HG02763 (cell line): ENCODE results near the gene FGFR3.
"Not testable (repeated sequence)": the region's sequence is repeated elsewhere in the genome, so short reads cannot be mapped to it uniquely, and the experiment has no call there.

ENCODE experiments used
- ATAC-seq: cut with Tn5 transposase; IDR thresholded peaks from one replicate; pipeline ENCODE4 v1.9.1; 2021; ENCODE audit warnings: mild to moderate bottlenecking, moderate library complexity; ENCODE audit not compliant: unreplicated experiment

FGFR3 gene

DNA sequence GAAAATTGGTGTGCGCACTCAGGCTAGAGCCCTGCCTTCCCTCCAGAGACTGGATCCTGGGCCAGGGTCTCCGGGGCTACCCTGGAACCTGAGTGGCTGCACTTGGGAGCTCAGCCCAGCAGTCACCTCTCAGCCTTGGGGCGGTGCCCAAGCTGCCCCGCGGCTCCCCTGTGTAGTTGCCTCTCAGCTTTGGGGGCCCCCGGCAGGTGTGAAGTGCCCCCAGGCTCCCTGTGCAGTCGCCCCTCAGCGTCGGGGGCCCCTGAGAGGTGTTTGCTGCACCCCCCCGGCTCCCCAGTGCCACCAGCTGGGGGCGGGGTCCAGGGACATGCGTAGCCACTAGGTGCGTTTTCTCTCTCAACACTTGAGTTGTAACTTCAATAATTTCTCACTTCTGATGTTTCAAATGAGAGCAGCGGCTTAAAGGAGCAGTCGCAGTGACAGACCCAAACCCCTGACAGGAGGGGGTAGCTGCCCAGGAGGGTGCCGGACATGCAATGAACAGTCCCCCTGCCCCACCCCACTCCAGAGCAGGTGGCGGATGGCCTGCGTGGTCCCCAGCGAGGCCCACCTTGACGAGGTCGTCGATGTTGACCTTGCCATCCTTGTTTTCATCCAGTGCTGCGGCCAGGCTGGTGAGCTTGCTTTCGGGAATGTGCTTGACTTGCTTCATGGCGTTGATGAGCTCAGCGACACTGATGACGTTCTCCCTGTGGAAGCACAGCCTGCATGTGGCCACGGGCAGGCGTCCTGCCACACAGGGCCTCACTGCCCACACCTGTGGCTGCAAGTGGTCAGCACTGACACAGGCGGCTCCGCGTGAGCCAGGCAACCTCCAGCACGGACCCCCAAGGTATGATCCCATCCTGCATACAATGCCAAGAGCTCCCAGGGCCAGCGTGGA, 22.3 kb downstream of the FGFR3 start:
- no peak for ATAC-seq

DNA sequence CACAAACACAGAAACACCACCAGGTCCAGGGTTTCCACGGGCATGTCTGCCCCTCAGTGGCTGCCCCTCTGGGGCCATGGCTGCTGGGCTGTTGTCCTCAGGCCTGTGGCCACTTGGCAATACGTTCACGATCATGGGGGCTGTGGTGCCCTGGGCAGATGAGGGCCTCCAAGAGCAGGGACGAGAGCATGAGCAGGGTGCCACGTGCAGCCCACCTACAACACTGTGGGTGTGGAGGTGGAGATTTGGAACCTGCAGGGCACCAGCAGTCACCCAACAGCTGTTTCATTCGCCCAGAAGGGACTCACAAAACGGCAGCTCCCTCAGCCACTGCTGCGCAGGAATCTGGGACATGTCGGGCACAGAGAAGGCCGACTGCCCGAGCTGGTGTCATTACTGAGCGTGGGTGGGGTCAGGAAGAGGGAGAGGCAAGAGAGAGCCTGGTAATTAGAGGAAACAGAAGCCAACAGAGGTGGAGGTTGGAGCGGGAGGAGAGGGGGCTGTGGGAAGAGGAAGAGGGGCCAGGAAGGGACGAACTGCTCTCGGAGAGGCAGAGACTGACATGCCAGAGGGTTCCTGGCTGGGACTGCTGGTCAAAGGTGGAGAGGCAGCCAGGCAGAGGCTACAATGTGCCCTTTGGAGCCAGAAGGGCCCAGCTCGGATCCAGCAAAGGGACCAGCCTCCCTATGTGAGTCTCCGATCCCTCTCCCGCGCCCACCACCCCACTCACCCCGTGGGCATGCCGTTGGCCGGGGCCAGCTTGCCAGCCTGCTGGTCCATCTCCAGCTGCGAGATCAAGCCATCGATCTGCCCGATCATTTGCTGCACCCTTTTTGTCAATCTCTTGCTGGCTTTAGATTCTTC, 23.1 kb downstream of the FGFR3 start:
- no peak for ATAC-seq

DNA sequence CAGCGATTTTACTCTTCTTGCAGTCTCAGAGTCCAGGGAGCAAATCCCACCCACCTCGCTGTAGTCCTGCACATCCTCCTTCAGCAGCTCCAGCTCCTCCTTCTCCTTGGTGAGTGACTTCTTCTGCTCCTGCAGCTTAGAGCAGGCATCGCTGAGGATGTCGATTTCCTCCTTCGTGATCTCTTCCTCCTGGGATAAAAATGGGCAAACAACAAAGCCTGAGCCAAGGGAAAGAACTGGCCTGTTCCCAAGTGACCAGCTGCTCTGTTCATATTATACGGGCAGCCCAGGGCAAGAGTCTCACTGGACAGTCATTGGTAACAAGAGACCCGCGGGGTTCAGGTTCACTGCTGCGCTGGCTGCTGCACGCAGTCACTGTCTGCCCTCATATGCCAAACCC, 26.2 kb downstream of the FGFR3 start:
- ATAC-seq = no peak

DNA sequence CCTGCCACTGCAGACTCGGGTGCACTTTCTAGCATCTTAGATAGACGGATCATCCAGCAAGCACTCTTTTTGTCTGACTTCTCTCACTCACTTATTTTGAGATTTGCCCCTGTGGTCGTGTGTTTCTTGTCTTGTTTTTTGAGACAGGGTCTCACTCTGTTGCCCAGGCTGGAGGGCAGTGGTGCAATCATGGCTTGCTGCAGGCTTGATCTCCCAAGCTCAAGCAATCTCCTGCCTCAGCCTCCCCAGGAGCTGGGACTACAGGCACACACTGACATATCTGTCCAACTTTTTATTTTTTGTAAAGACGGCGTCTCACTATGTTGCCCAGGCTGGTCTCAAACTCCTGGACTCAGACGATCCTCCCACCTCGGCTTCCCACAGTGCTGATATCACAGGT, 26.7 kb downstream of the FGFR3 start:
- no peak for ATAC-seq

DNA sequence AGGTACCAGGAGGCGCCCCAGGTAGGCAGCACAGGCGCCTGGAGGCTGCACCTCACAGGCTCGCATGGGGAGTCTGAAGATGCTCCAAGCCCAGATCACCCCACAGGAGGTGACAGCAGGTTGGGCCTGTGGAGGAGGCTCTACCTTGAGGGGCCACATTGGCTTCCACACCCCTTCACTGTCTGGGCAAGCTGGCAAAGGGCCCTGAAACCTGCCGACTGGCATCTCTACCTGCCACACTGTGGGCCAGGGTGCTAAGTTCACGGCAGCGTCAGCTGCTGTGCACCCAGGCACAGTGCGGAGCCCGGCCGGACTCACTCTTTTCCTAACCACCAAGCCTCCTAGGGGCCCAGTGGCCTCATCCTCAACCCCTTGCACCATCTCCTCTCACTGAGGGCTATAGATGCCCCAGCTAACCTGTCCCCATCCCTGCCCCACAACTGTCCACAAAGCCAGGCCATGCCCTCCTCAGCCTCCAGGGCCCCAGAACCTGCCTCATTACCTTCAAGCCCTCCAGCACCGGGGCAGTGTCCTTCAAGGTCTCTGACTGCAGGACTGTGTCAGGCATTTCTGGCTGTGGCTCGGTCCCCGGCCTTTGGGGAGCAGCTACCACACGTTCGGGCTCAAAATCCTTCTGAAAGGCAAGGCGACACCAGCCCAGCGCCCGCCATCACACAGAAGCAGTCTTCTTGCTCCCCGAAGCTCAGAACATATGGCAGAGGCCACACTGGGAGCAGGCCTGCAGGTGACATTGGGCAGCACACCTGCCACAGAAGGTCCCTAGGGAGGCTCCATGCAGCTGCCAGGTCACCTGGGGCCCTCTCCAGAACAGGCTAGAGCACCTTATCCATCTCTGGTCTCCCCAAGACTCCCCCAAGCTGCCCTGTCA, 28.8 kb downstream of the FGFR3 start:
- no peak for ATAC-seq

DNA sequence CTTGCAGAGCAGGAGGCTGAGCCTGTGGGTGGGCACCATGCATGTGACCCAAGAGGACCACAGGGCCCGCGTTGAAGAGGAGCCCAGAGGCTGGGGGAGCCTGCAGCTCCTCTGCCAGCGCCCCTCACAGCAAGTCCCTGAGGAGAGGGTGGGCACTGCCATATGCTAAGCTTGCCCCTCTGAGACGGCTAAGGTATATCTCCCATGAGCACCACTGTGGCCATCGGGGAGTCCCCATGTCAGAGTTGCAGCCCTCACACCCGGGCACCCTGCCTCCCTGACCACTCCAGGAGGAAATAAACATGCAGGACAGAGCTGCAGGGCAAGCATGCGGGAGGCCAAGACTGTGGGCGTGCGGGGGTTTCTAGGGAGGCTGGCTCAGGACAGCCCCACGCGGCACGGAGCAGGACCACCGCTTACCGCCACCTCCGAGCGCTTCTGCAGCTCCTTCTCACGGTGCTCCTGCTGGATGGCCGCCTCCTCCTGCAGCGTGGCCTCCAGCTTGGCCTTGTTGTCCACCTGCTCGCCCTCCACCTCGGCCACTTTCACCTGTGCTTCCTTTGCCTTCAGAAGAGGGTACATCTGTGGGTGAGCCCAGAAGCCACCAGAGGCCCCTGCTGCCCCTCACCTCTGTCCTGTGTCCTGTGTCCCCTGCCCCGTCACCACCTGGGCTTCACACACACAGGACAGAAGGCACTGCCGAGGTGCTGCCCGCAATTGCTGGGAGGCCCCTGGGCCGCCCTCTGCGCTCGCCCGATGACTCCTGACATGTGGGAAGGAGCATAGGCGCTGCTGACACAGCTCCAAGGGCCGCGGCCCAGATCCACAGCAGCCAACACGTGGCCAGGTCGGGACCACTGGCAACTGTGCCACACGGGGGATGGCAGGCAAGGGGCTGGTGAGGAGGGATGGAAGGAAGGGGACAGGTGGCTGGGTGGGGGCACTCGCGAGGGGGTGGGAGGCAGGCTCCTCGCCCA, 29.8 kb downstream of the FGFR3 start:
- ATAC-seq = no peak

DNA sequence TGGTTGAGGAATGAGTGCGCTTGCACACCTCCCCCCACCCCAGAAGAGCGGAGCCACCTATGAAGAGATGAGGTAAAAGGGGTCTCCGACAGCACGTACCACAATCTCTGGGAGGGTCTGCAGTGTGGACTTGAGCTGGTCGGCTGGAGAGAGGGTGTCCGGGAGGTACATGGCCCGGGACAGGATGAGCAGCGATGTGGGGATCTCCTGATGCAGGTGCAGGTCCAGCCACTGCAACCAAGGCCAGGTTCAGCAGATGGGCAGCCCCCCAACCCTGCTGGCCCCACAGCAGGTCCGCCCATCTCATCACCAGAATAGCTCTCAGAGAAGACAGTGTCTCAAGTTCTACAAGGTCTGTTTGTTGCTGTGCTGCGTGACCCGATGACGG, 30.4 kb downstream of the FGFR3 start:
- ATAC-seq = no peak

DNA sequence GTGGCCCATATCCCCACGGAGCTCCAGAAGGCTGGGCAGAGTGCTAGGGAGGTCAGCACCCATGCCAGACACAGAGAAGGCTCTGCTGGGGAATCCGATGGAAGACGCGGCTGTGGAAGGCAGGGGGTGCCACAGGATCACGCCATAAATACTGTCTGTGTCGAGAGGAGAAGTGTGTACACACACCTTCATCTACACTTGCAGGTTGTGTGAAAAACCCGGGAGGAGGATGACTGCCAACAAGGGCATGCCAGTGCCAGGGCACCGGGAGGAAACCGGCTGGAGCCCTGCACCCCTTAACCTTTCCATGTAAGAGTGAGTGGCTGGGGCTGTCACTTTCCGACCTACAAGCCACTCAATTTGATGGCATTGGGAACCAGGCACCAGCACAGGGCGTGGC, 31.7 kb downstream of the FGFR3 start:
- no peak for ATAC-seq

DNA sequence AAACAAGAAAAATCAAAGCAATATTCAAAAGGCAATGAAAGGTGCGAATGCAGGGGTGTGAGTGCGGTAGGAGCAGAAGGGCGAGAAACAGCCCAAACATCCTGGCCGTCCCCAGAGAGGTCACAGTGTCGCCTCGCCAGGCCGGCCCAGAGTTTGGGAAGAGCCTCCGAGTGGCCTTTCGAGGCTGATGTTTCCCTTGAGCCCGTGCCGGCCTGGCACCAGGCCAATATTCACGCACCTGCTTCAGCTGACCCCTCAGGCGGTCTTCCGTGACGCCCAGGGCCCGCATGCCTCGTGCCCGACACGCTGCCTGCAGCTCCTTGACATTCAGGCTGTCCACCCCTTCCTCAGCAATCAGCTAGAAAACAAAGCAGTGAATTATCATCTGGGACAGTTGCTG, 32.2 kb downstream of the FGFR3 start:
- no peak for ATAC-seq

DNA sequence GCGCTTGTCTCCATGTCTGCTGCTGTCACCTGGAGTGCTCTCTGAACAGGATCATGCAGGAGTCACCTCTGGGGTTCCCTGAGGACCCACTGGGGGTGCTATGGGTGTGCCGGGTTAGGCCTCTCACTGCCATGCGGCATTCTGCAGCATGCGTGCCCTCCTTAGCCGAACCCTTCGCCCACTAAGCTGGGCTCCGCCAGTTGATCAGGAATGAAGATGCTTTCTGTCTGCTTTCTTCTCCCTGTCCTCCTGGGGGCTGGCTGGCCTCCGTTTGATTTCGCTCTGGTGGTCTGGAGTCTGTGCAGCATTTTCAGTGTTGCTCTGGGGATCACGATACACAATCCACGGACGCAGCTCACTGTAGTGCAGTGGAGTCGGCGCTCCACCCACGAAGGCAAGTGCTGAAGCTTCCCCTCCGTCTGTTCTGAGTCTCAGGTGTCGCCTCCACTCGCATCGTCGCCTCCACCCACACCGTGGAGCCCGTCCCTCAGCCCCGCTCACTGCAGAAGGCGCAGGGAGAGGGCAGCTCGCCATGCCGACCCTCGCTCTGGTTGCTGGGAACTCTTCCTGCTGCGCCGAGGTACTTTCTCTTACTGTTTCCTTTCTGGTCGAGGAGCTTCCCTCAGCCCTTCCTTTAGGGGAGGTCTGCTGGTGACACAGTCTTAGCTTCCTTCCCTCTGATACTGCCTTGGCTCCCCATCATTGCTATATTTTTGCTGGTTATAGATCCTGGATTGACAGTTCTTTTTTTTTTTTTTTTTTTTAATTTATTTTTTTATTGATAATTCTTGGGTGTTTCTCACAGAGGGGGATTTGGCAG, 33.6 kb downstream of the FGFR3 start:
- ATAC-seq = no peak

DNA sequence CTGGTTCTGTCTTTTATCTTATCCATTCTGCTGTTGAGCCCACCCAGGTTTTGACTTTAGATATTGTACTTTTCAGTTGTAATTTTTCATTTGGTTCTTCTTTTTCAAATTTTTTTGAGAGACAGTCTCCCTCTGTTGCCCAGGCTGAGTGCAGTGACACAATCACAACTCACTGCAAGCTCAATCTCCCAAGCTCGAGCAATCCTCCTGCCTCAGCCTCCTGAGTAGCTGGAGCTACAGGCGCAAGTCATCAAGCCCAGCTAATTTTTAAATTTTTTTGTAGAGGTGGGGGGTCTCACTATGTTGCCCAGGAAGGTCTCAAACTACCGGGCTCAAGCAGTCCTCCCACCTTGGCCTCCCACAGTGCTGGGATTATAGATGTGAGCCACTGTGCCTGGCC, 37.1 kb downstream of the FGFR3 start:
- no peak for ATAC-seq

DNA sequence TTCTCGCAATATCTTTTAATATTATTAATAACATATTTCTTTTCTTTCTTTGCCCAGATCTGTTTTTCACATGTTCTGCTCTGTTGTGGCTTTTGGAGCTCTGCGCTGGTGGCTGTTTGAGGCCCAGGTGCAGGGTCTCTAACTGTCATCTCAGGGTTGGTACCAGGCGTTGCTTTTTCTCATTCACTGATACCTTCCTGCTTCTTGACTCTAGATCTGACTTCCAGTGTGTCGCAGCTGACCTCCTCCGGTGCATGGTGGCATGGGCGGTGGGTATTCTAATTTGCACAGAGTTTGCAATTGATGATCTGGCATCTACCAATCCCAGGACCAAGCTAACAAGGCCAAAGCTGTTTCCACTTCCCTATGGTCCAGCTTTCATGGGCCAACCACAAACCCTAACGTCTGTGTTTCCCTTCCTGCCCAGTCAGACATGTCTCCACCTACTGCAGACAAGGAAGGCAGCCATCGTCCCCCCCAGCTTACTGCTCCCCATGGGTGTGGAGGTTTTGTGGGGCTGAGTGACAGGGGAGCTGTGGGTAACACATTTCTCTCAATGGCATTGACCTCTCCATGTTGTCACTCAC, 37.6 kb downstream of the FGFR3 start:
- no peak for ATAC-seq

DNA sequence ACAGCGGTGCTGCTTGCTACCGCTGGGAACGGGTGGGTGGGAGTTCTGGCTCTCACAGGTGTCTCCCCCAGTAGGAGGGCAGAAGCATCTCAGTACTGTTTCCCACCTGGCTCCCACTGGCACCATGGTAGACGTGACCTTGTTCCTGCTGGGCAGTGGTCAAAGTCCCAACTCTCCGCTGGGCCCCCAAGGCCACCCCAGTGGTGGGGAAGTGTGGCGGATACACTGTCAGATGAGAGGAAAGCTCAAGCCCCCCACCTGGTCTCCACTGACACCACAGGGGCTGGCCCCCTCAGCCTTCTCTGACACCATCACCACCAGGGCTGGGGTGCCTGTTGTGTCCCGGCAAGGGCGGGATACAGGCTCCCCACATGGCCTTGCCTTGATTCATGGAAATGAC, 38.2 kb downstream of the FGFR3 start:
- no peak for ATAC-seq

DNA sequence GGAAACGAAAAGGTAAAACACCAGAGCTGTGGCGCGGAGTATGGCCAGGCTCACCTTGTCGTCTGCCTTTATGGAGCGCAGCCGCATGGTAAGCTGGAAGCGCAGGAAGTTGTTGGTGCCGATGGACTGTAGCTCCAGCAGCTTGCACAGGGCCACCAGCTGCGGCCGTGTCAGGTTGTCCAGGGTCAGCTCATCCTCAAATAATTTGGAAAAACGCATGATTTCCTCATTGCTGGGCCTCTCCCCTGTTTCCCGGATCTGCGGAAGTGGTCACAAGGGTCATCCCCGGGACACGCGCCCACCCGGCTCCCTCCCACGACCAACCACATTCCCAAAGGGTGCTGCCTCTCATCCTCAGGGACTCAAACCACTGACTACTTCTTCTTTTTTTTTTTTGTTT, 39.6 kb downstream of the FGFR3 start:
- no peak for ATAC-seq

DNA sequence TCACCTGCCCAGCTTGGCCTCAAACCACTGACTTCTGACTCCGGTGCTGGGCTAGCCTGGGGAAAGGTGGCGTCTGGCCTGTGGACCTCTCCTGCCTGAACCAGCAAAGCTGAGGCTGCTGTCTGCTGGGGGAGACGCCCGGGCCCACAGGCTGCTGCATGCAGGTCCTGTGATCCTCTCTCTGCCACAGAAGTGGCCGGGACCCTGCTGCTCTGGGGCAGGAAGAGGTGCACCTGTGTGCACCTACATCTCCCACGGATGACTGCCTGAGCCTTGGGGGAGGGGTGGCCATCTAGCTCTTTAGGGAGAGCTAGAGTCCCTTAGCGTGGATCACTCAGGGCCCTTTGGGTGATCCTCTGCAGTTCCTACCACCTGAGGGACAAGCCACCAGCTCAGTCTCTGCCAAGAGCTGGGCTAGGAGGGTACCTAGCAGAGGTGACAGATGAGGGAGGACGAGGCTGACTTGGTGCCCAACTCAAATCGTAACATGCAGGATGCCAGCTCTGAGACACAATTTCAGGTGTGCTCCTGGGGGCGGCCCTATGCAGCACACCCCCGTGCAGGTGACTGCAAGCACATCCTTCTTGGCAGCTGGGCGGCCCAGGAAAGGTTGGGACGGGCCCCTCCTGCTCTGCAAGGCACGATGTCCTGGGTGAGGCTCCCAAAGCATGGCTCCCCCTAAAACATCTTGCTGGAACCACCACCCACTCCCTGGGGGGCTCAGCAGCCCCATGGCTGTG, 40.4 kb downstream of the FGFR3 start:
- ATAC-seq = no peak

DNA sequence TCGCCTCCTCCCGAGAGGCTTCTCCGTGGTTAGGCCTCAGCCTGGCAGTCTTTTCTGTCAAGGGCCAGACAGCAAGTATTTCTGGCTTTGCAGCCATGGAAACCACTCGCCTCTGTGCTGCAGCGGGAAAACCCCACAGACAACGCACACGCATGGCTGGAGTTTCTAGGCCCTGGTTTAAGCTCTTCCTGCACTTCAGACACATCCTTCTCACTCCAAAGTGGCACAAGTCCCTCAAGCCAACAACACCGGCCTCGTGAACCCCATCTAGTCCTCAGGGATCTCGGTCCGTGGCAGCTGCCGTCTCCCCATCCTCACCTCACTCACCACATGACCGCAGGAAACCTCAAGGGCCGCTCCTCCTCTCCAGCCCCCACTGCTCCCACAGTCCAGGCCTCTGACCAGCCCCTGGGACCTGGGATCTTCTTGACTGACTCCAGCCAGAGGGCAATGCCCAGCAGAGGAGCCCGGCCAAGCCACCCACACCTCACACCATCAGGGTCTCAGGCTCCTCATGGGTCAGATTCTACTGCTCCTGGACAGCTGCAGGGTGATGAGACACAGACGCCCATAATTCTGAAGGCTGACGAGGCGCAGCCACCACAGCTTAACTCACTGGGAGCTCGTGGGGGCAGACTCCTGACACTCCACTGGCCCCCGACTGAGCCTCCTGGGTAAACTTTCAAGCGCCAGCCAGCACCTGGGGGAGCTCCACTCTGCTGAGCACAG, 41.1 kb downstream of the FGFR3 start:
- ATAC-seq = no peak

DNA sequence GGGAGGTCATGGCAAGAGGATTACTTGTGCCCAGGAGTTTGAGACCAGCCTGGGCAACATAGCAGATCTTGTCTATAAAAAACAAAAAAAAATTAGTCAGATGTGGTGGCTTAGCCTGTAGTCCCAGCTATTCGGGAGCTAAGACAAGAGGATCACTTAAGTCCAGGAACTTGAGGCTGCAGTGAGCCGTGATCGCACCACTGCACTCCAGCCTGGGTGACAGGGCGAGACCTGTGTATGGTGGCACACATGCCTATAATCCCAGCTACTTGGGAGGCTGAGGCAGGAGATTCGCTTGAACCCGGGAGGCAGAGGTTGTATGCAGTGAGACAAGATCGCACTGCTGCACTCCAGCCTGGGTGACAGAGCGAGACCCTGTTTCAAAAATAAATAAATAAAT, 42.7 kb downstream of the FGFR3 start:
- not testable (repeated sequence) for ATAC-seq
